K562 (cell line): ENCODE data around the gene NKG7. TPM values are rescaled to one million over a fixed set of nuclear protein-coding genes. Genes with fewer than 3 reads are reported as not detected.

Source experiments
- CBX5 ChIP-seq: IDR thresholded peaks from 2 replicates; pipeline ENCODE4 v1.6.1; 2014; ENCODE audit warnings: low read depth, borderline replicate concordance
- MBD2 ChIP-seq: sonication (generic); IDR thresholded peaks from 2 replicates; pipeline ENCODE4 v1.6.1; 2016; ENCODE audit warnings: low read depth, borderline replicate concordance
- NR4A1 ChIP-seq, 2 experiments: fragments of 250-450 bp in 1 of 2; fragments of 450-650 bp in 1 of 2; sonication (Bioruptor Pico) in 1 of 2; IDR thresholded peaks; 2 replicates each; pipeline versions ENCODE4 v1.4.0 to v1.6.1; 2016 to 2020; ENCODE audit warnings: mild to moderate bottlenecking in 2 of 2, missing compliant biosample characterization in 1 of 2, missing genetic modification characterization in 1 of 2, moderate library complexity in 1 of 2
- PHB2 ChIP-seq: fragments of 450-650 bp; IDR thresholded peaks from 2 replicates; pipeline ENCODE4 v1.6.1; 2017; ENCODE audit warnings: low read depth
- SOX6 ChIP-seq: fragments of 450-650 bp; IDR thresholded peaks from 2 replicates; pipeline ENCODE4 v1.6.1; 2014; ENCODE audit warnings: mild to moderate bottlenecking
- XRCC3 ChIP-seq: fragments of 450-650 bp; IDR thresholded peaks from 2 replicates; pipeline ENCODE4 v1.6.1; 2017; ENCODE audit warnings: mild to moderate bottlenecking, moderate library complexity
- ZHX1 ChIP-seq: fragments of 150-350 bp; conservative IDR thresholded peaks from 2 replicates; pipeline ENCODE4 v1.6.1; 2014; ENCODE audit warnings: low read length
- ZKSCAN8 ChIP-seq: fragments of 200-800 bp; sonication (Bioruptor generic); IDR thresholded peaks from 2 replicates; pipeline ENCODE4 v1.6.1; 2016; ENCODE audit warnings: missing genetic modification characterization, missing compliant biosample characterization
- ZNF282 ChIP-seq: sonication (generic); formaldehyde crosslinking; IDR thresholded peaks from 2 replicates; pipeline ENCODE4 v1.8.1; 2023; ENCODE audit warnings: missing genetic modification reagents
- ZNF384 ChIP-seq: IDR thresholded peaks from 2 replicates; pipeline ENCODE4 v1.6.1; 2012; ENCODE audit warnings: low read depth, low read length, improper control_type of control experiment
- ZNF445 ChIP-seq: fragments of 250-450 bp; sonication (Bioruptor Pico); IDR thresholded peaks from 2 replicates; pipeline ENCODE4 v1.4.0; 2020; ENCODE audit warnings: low read depth, mild to moderate bottlenecking, moderate library complexity
- polyA plus RNA-seq, 8 experiments: library from polyadenylated mRNA; depleted of rRNA in 4 of 8; stranded (reverse) in 5 of 8; unstranded in 3 of 8; fragments of >200 nt; fragmentation: Nextera tagmentation in 2 of 8; fragmentation: Illumina TruSeq in 1 of 8; extraction: Ambion mirVana in 2 of 8; extraction: Trizol in 1 of 8; gene quantifications; 2 replicates each; pipeline versions ENCODE4 v1.2.1 to v1.2.3, GENCODE V29; 2011 to 2014; ENCODE audit warnings: inconsistent platforms in 1 of 8, missing spikeins in 1 of 8
- total RNA-seq, 7 experiments: library from RNA; depleted of rRNA in 6 of 7; stranded (reverse); fragments of >200 nt in 6 of 7; fragmentation: Illumina TruSeq in 2 of 7; extraction: Trizol in 2 of 7; gene quantifications; 2 replicates each; pipeline versions ENCODE4 v1.2.1 to v1.2.3, GENCODE V29; 2011 to 2021; ENCODE audit warnings: low replicate concordance in 1 of 7
- TF ChIP-seq, protein P1 (sequence below), 2 experiments: fragments of 250-450 bp in 1 of 2; fragments of 450-650 bp in 1 of 2; sonication (Bioruptor Pico) in 1 of 2; IDR thresholded peaks; 2 replicates each; pipeline versions ENCODE4 v1.6.1 to v1.8.0; 2016 to 2021; ENCODE audit warnings: mild to moderate bottlenecking in 2 of 2, moderate library complexity in 2 of 2, missing compliant biosample characterization in 1 of 2, missing genetic modification characterization in 1 of 2
- TF ChIP-seq, protein P2 (sequence below), 2 experiments: fragments of 450-650 bp; formaldehyde crosslinking in 1 of 2; IDR thresholded peaks; 2 replicates each; pipeline versions ENCODE4 v1.4.0 to v1.6.1; 2014 to 2020; ENCODE audit warnings: mild to moderate bottlenecking in 2 of 2, borderline replicate concordance in 1 of 2, low read depth in 1 of 2
- TF ChIP-seq, protein P3 (sequence below): sonication (generic); formaldehyde crosslinking; IDR thresholded peaks from 2 replicates; pipeline ENCODE4 v1.8.1; 2023; ENCODE audit warnings: mild to moderate bottlenecking, missing genetic modification reagents, moderate library complexity

NKG7 gene
- total and polyA plus RNA-seq, 9 of the 15 experiments (the other 6 are each of a cell fraction or from before 2014, with no cell fraction given): 0.30 to 0.70 (median 0.51) TPM; not detected in 2

GRCh38 chr19:51407511-51408131 is 35.2 kb upstream of the NKG7 start (continued):
- TF ChIP-seq ZHX1: no peak
- TF ChIP-seq, protein P1, sequence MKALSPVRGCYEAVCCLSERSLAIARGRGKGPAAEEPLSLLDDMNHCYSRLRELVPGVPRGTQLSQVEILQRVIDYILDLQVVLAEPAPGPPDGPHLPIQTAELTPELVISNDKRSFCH (CRISPR knock-in tag; IDR thresholded peaks at IDR 0.05): no peak
- TF ChIP-seq, protein P1 (tag; IDR thresholded peaks at IDR 0.05): no peak
- TF ChIP-seq ZKSCAN8 (CRISPR knock-in tag): no peak
- TF ChIP-seq, protein P2, sequence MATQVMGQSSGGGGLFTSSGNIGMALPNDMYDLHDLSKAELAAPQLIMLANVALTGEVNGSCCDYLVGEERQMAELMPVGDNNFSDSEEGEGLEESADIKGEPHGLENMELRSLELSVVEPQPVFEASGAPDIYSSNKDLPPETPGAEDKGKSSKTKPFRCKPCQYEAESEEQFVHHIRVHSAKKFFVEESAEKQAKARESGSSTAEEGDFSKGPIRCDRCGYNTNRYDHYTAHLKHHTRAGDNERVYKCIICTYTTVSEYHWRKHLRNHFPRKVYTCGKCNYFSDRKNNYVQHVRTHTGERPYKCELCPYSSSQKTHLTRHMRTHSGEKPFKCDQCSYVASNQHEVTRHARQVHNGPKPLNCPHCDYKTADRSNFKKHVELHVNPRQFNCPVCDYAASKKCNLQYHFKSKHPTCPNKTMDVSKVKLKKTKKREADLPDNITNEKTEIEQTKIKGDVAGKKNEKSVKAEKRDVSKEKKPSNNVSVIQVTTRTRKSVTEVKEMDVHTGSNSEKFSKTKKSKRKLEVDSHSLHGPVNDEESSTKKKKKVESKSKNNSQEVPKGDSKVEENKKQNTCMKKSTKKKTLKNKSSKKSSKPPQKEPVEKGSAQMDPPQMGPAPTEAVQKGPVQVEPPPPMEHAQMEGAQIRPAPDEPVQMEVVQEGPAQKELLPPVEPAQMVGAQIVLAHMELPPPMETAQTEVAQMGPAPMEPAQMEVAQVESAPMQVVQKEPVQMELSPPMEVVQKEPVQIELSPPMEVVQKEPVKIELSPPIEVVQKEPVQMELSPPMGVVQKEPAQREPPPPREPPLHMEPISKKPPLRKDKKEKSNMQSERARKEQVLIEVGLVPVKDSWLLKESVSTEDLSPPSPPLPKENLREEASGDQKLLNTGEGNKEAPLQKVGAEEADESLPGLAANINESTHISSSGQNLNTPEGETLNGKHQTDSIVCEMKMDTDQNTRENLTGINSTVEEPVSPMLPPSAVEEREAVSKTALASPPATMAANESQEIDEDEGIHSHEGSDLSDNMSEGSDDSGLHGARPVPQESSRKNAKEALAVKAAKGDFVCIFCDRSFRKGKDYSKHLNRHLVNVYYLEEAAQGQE (IDR thresholded peaks at IDR 0.05; ENCODE audit: borderline replicate concordance): peak; percentile 91
- TF ChIP-seq, protein P2 (CRISPR knock-in tag; IDR thresholded peaks at IDR 0.05; ENCODE audit: low read depth): no peak
- no peak for TF ChIP-seq XRCC3
- no peak for TF ChIP-seq ZNF282
- TF ChIP-seq ZNF384: peak; percentile 43; the same call in 1 of the 2 replicates
- TF ChIP-seq SOX6: 0 out of 2 replicates have a peak, but pooled peaks have one; percentile 9
- no peak for TF ChIP-seq NR4A1 (CRISPR knock-in tag; IDR thresholded peaks at IDR 0.05)
- no peak for TF ChIP-seq NR4A1 (tag; IDR thresholded peaks at IDR 0.05)
- TF ChIP-seq ZNF445 (CRISPR knock-in tag): no peak
- TF ChIP-seq CBX5: no peak
- TF ChIP-seq, protein P3, sequence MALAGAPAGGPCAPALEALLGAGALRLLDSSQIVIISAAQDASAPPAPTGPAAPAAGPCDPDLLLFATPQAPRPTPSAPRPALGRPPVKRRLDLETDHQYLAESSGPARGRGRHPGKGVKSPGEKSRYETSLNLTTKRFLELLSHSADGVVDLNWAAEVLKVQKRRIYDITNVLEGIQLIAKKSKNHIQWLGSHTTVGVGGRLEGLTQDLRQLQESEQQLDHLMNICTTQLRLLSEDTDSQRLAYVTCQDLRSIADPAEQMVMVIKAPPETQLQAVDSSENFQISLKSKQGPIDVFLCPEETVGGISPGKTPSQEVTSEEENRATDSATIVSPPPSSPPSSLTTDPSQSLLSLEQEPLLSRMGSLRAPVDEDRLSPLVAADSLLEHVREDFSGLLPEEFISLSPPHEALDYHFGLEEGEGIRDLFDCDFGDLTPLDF (CRISPR knock-in tag): no peak
- TF ChIP-seq PHB2: no peak
- no peak for TF ChIP-seq MBD2
